ENCODE measurements around the gene IQCM.
"Not testable (repeated sequence)": the region's sequence is repeated elsewhere in the genome, so short reads cannot be mapped to it uniquely, and the experiment has no call there.

IQCM gene

DNA sequence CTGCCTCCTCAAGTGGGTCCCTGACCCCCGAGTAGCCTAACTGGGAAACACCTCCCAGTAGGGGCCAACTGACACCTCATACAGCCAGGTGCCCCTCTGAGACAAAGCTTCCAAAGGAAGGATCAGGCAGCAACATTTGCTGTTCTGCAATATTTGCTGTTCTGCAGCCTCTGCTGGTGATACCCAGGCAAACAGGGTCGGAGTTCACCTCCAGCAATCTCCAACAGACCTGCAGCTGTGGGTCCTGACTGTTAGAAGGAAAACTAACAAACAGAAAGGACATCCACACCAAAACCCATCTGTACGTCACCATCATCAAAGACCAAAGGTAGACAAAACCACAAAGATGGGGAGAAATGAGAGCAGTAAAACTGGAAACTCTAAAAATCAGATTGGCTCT, 347.0 kb downstream of the IQCM start:
- not testable (repeated sequence) for DNase-seq (ENCODE audit: low read depth)

DNA sequence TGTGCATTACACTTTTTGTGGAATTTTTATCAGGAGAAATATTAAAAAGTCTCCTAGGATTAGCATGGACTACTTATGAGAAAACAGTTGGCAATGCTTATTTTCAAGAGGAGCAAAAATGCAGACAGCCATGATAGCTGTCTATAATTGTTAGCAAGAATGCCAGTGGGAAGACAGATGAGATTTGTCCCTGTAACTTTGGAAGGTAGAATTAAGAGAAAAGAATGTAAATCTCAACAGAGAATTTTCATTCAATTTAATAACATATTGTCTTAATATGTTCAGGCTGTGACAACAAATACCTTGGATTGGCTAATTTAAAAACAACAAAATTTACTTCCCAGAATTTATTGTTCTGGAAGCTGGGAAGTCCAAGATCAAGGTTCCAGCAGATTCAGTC, 349.2 kb downstream of the IQCM start:
- no peak for DNase-seq (ENCODE audit: low read depth)

DNA sequence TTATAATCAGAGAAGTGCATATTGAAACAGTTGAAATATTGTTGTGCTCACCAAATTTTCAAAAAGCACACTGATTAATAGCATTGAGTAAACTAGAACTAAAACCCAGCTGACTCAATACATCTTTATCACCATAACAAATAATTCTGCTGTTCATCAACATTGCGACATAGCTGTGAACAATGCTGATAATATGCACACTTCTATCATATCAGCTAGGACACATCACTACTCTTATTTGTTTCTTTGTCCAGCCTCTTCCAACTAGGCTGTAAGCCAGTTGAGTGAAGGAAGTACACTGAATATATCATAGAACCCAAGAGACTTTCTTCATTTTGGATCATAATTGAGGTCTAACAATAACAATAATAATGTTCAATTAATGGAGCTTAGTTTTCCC, 349.7 kb downstream of the IQCM start:
- no peak for DNase-seq (ENCODE audit: low read depth)

DNA sequence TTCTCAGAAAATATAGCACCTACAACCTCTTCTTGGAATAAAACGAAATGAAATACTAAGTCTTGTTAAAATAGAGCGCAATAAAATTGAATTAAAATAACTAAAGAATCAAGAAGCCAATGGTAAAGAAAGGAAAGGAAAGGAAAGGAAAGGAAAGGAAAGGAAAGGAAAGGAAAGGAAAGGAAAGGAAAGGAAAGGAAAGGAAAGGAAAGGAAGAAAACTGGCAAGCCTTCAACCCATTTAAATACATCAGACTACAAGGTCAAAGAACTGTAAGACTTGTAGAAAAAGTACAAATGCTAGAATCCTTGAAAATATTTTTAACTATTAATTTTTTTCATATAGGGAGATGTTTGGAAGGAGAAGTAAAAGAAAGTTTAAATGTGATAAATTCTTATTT, 372.1 kb downstream of the IQCM start:
- DNase-seq (ENCODE audit: low read depth): no peak

DNA sequence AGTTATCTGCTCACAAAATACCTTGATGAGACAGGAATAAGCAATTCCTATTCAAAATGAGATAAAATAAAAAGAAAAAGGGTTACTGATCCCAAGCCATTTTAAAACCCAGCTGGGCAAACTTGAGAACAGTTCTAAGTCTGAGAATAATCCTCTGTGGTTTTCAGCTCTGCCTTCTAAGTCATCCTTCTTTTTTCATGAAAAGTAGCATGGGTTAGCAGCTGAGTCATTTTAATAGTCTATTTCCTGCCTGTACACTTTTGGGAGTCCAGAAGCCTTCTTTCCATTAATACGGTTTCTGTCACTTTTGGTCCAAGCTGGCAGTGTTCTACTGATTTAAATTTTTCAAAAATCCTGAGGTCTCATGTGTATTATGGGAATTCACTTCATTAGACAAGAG, 374.3 kb downstream of the IQCM start:
- DNase-seq (ENCODE audit: low read depth): no peak

DNA sequence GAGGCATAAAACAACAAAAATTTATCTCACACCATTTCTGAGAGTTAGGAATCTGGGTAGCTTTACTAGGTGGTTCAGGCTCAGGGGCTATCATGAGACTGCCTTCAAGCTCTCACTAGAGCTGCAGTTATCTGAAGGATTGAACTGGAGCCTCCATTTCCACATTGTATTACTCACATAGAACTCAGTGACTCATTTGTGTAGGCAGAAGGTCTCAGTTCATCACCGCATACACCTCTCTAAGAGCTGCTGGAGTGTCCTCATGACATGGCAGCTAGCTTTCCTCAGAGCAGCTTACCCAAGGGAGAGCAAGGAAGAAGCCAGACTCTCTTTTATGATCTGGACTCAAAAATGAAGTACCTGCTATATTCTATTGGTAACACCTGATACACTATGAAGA, 389.2 kb downstream of the IQCM start:
- DNase-seq (ENCODE audit: low read depth): no peak

DNA sequence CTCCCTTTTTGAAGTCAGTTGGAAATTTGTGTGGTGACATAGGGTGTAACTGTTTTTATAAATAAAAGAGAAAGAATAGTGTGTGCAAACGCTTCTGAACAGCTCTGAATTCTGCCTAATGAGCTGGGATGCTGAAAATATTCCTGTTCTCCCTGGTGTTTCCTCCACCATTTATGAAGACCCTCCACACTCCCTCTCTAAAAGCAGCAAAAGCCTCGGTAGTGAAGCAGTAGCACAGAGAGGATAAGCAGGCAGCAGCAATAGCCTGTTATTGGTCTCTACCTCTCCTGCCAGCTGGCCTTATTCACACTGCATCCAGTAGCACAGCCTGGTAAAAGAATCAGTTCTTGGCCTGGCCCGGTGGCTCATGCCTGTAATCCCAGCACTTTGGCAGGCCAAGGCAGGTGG, 406.1 kb downstream of the IQCM start:
- no peak for DNase-seq (ENCODE audit: low read depth)

DNA sequence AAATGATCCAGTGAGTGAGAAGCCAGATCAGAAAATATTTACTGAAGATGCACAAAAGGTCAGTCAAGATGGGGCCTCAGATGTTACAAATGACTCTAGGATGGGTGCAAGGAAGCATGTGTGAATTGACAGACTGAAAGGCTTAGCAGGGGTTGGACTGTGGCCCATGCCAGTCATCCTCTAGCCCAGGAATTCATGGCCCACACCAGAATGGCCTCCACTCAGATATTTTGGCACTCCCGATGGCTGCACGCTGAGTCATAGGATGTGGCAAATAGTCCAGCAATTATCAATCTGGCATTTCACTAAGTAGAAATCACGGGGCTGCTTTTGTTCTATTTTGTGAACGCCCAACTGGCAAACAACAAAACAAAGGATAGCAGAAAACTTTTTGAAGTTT, 406.5 kb downstream of the IQCM start:
- no peak for DNase-seq (ENCODE audit: low read depth)

DNA sequence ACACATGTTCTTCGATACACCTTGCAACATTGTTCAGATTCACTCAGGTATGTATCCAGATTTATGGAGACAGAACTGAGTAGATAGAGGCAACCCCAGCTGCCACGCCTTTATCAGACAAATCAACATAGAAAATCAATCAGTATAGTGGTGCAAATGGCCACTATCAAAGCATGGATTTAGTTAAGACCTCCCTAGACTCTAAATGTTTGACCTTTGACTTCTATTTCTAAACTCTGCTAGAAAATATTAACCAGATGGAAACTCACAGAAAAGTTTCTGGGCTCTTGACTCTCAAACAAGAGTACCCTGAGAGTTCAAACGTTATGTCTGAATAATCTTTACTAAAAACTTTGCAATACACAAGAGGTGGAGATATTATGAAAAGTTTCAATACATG, 411.5 kb downstream of the IQCM start:
- no peak for DNase-seq (ENCODE audit: low read depth)

DNA sequence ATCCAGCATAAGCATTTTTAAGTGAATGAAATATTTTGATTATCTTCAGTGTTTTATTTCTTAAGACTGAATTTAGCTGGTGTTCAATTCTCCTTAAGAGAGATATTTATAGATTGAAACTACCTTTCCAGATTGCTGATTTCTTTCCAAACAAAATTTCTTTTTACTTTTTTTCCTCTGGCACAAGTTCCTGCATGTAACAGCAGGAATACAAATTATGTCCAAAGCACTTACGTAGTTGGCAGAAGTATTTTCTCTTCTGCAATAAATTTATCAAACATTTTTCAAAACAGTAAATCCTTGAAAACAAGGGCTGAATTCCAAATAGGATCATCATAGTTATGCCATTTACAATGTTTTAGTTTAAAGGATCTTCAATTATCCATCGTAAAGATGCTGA, 412.6 kb downstream of the IQCM start:
- DNase-seq (ENCODE audit: low read depth): no peak

DNA sequence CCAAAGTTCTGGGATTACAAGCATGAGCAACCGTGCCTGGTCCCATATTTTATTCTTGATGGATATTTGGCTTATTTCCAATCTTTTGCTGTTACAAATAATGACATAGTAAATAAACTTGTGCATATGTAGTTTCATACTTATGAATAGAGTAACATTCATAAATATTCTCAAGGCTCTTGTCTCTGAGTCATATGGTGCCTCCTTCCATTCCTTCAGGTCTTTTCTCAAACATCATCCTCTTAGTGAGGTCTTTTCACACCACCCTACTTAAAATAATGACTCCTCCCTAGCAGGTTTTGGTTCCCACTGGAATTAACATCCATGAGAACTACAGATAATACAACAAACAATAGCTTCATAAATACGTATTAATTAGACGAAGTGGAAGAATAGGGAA, 416.6 kb downstream of the IQCM start:
- DNase-seq (ENCODE audit: low read depth): no peak

DNA sequence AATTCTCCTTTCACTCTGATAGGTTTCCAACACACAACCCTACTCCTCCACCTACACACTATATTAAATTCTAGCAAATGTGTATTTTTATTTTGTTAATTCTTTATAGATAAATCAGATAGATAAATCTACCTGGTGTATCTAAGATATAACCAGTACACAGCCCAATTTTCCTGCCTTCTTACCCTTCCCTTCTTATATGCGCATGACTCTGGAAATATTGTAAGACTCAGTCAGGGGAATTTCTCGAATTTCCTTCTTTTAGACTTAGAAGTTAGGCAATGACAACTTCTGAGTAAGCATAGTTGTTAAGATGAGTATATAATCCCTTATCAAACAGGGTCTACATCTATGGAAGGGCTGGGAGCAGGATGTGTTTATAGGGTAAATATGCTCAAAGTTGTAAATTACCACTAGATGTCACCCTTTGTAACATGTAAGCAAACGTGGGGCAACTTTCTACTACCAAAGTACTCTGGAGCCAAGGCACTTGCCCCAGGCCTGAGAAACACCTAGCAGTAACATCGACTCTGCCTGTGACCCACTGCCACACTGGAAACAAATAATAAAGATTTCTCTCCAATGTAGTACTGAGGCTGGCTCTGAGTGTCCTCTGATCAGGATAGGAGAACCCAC, 444.7 kb downstream of the IQCM start:
- no peak for DNase-seq (ENCODE audit: low read depth)

DNA sequence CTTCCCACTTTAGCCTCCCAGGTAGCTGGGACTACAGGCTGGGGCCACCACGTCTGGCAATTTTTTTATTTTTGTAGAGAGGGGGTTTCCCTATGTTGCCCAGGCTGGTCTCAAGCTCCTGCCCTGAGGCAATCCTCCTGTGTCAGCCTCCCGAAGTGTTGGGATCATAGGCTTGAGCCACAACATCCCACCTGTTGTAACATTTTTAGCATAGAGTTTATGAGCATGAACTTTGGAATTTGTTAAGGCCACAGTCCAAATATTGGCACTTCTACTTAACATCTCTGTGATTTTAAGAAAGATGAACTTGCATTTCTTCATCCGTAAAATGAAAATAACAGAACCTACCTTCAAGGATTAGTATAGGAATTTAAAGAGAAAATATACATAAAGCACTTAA, 445.6 kb downstream of the IQCM start:
- no peak for DNase-seq (ENCODE audit: low read depth)

DNA sequence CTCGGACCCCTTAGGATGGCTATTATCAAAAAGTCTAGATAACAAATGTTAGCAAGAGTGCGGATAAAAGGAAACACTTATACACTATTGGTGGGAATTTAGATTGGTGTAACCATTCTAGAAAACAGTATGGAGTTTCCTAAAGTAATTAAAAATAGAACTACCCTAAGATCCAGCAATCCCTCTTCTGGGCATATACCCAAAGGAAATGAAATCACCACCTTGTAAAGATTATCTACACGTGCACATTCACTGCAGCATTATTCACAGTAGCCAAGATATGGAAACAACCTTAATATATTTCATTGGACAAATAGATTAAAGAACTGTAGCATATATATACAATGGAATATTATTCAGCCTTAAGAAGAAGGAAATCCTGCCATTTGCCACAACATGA, 462.4 kb downstream of the IQCM start:
- no peak for DNase-seq (ENCODE audit: low read depth)

DNA sequence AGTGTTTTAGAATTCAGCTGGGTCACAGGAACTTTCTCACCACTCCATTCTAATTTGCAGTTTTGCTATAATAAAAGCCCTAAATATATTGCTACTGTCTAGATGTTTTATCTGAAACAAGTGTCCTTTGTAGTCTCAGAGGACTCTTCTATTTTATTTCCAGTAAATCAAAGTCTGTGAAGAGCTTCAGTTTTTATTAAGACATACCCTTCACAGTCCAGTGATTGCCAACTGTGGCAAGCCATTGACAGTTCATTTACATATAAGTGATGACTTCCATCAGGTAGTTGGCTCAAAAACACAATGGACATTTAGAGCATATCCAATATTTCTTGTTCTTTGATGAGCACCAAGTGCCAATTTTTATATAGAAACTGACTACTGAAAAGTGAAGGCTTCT, 466.1 kb downstream of the IQCM start:
- no peak for DNase-seq (ENCODE audit: low read depth)

DNA sequence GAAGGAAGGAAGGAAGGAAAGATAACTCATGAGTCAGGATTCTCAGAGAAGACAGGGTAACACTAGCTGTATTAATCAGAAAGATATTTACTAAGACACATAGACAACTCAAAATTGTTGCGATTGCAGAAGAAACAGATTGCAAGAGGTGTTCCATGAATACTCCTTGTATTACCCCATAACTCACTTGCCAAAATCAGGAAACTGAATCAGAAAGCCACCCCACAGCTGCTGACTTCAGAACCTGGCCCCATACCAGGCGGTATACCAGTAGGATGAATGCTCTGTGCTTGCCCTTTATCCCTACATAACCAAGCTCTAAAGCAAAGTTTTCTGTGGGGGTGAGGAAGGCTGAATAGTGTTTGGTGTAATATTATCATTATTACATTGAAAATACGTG, 468.5 kb downstream of the IQCM start:
- DNase-seq (ENCODE audit: low read depth): no peak

DNA sequence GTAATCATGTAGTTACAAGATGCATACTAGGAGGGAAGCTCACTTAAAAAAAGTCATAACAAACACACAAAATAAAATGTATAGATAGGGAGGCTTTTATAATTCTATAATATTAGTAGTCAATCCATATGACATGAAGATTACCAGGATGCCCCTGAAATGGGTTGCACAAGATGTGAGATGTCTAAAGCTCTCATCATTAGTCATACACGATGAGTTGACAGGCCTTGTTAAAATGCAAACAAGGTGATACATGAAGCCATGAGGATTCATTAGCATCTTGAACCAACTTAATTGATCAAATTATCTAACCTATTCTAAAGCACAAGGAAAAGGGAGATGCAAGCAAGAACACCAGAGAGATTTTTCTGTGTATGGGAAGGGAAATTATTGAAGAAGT, 470.2 kb downstream of the IQCM start:
- no peak for DNase-seq (ENCODE audit: low read depth)

DNA sequence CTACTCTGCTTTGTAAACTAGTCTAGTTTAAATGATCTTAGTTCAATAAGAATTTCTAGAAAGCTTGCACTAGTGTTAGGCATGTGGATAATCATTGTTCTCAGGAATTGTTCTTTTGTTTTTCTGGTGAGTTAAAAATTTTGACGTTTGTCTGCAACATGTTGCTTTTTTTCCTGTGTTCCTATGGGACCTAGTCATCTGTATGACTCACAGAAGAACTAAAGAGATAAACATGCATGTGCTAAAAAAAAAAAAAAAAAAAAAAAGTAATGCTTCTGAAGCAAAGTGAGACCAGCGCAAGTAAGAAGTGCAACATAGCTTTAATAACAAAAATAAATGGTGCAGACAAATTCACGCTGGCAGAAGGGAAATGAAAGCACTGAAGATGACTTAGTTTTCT, 471.2 kb downstream of the IQCM start:
- DNase-seq (ENCODE audit: low read depth): no peak

DNA sequence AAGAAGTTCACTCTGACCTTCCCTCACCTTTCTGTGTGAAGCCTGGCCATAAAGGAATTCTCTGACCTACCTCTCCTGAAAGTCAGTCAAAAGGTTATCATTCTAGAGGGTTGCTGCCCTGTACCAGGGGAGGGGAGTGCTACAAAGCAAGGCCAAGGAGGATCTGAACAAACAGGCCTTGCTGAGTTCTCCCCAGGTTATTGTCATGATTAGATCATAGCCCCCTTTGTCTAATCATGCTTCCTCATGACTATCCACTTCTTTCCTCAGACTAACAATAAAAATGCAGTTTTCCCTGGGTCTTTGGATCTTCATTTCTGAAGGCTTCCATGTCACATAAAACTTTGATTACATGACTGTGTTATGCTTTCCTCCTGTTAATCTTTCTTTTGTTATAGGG, 472.0 kb downstream of the IQCM start:
- no peak for DNase-seq (ENCODE audit: low read depth)

DNA sequence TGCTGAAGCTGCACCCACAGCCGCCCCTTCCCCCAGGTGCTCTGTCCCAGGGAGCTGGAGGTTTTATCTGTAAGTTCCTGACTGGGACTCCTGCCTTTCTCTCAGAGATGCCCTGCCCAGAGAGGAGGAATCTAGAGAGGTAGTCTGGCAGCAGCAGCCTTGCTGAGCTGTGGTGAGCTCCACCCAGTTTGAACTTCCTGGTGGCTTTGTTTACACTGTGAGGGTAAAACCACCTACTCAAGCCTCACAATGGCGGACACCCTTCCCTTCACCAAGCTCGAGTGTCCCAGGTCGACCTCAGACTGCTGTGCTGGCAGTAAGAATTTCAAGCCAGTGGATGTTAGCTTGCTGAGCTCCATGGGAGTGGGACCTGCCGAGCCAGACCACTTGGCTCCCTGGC, 474.5 kb downstream of the IQCM start:
- not testable (repeated sequence) for DNase-seq (ENCODE audit: low read depth)

DNA sequence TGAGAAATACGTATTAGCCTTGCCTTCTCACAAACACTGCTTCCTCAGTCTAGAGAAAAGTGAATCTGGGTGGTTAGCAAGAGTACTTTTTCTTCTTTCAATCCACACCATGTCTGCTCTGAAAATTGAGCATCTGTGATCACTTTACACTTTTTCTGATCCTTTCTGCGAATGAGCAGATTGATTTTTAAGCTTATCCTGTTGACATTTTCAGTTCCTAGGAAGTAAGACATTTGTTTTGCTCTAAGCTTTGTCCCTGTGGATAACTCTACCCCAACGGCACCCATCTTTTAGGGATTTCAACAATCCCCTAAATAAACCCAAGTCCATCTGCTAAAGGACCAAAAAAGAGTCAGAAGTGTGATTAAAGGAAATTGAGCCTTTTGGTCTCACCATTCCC, 487.5 kb downstream of the IQCM start:
- DNase-seq (ENCODE audit: low read depth): no peak

DNA sequence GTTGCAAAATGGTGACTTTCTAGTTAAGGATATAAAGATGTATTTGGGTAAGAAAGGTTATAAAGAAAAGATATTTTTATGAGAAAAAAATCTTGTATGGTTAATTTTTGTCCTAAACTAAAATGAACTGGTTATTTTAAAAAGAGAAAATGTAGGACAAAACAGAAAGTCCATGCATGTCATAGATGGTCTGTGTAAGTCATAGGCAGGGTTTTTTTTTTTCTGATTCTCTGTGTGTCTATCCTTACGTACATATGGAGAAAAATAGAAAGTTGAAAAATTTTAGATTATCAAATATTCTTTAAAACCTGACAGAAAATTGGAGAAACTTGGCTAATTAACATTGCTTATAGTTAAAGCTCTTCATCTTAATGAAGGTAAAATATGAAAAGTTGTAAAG, 493.4 kb downstream of the IQCM start:
- DNase-seq (ENCODE audit: low read depth): no peak

DNA sequence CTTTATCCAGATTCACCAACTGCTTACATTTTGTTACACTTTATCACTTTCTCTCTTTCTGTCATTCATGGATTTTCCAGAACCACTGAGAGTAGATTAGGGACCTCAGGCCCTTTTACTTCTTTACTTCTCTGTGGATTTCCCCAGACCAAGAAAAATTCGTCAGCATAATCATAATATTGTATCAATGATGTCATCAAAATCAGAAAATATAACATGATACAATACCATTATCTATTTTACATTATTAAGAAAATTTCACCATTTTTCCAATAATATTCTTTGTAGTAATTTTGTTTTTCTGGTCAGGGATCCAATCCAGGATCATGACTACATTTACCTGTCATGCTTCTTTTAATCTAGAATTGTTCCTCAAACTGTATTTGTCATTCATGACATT, 494.2 kb downstream of the IQCM start:
- no peak for DNase-seq (ENCODE audit: low read depth)

DNA sequence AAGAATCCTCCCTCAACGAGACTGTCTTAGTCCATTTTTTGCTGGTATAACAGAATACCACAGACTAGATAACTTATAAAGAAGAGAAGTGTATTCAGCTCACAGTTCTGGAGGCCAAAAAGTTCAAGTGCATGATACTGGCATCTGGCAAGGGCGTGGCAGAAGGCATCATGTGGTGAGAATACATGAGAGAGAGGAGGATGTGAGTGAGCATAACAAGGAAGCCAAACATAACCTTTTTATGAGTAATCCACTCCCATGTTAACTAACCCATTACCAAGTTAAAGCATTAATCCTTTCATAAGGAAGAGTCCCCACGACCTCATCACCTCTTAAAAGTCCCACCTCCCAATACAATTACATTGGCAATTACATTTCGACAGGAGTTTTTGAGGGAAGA, 504.6 kb downstream of the IQCM start:
- no peak for DNase-seq (ENCODE audit: low read depth)

DNA sequence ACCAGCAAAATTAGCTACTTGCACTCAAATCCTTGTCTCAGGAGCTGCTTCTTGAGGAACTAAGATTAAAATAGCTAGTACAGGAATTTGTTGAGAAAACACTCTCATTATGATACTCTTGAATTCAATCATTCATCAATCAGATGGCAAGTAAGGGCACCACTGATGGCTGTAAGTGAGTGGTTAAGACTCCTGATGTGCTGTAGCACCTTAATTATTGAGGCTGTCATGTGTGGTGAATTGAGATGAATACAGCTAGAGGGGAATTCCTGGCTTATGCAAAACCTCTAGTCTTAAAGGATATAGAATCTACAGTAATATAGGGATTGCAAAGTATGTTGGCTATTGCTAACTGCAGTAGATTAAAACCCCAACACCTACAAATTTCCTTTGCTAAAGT, 509.1 kb downstream of the IQCM start:
- no peak for DNase-seq (ENCODE audit: low read depth)

All from stimulated activated CD8-positive, alpha-beta memory T cell treated with anti-CD3 and anti-CD28 coated beads, Interleukin-12 subunit alpha, Interleukin-12 subunit beta, amount 100 ng/mL, for 4 hours (primary cell).